NCI-H524 treated with DMSO at 0.1 percent for 48 hours (cell line): ENCODE data around the gene PGAM2.

Source experiments
- DNase-seq: peaks from one replicate; lab custom pipeline; 2025; lab: John Stamatoyannopoulos, UW

PGAM2 gene

GRCh38 chr7:44082541-44083207 is 17.3 kb upstream of the PGAM2 start:
- DNase-seq, result peak; percentile 84

GRCh38 chr7:44081266-44081748 is 15.9 kb upstream of the PGAM2 start:
- DNase-seq, result no peak

- peak; percentile 21 for DNase-seq
Measured at GRCh38 chr7:44080686-44081265, 15.4 kb upstream of the PGAM2 start.

GRCh38 chr7:44080118-44080517 is 14.8 kb upstream of the PGAM2 start:
- DNase-seq, result no peak

- no peak for DNase-seq
Measured at GRCh38 chr7:44079331-44080021, 14.1 kb upstream of the PGAM2 start.

GRCh38 chr7:44078521-44078920 is 13.2 kb upstream of the PGAM2 start:
- no peak for DNase-seq

GRCh38 chr7:44077681-44078091 is 12.3 kb upstream of the PGAM2 start:
- no peak for DNase-seq

GRCh38 chr7:44077061-44077460 is 11.7 kb upstream of the PGAM2 start:
- no peak for DNase-seq

GRCh38 chr7:44076101-44076895 is 10.9 kb upstream of the PGAM2 start:
- no peak for DNase-seq

- DNase-seq, result no peak
Measured at GRCh38 chr7:44075296-44076075, 10.1 kb upstream of the PGAM2 start.

GRCh38 chr7:44074349-44074695 is 9.0 kb upstream of the PGAM2 start:
- no peak for DNase-seq

- DNase-seq, result no peak
Measured at GRCh38 chr7:44073664-44074348, 8.4 kb upstream of the PGAM2 start.

- DNase-seq, result no peak
Measured at GRCh38 chr7:44072364-44073231, 7.2 kb upstream of the PGAM2 start.

GRCh38 chr7:44071726-44072363 is 6.5 kb upstream of the PGAM2 start:
- no peak for DNase-seq

- DNase-seq, result no peak
Measured at GRCh38 chr7:44068054-44068453, 2.7 kb upstream of the PGAM2 start.

GRCh38 chr7:44067064-44067951 is 1.9 kb upstream of the PGAM2 start:
- DNase-seq, result no peak

GRCh38 chr7:44066494-44067063 is 1.2 kb upstream of the PGAM2 start:
- DNase-seq, result no peak

GRCh38 chr7:44066111-44066460 is 719 bp upstream of the PGAM2 start:
- no peak for DNase-seq
